Fibroblast of skin of left quadriceps (primary cell): Measurements from ENCODE around the gene ADAR.
"Not testable (repeated sequence)": the region's sequence is repeated elsewhere in the genome, so short reads cannot be mapped to it uniquely, and the experiment has no call there.

Experiments
- DNase-seq, 2 experiments: peaks; one replicate each; pipeline ENCODE4 v3.0.0-alpha.2; 2013; ENCODE audit warnings: low read depth in 2 of 2

The ADAR gene

GRCh38 chr1:154607609-154608396 is at the start of gene ADAR:
ADAR (minus strand) TSS chr1:154608186; CDS start chr1:154608006, 180 bp downstream.
- DNase-seq, result peak; percentile 96 to 97

DNA sequence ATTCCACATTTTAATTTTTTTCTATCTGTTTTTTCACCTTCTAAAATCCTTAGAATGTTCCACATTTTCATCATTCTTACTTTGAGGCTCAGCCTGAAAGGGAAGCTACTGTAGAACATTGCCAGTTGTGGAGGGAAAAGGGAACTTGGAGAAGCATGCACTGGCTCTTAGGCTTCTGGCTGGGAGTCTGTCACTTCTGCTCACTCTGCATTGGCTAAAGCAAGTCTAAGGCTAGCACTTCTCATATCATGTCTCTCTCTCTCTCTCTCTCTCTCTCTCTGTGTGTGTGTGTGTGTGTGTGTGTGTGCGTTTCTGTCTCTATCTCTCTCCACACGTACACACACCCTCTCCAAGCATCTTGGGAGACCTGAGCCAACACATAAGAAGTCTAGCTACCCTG is 49.6 kb upstream of the ADAR start:
- DNase-seq, result no peak

- no peak for DNase-seq
Observed at GRCh38 chr1:154652893-154653292, 44.9 kb upstream of the ADAR start.

GRCh38 chr1:154644724-154645123 is 36.7 kb upstream of the ADAR start:
- not testable (repeated sequence) for DNase-seq

DNA sequence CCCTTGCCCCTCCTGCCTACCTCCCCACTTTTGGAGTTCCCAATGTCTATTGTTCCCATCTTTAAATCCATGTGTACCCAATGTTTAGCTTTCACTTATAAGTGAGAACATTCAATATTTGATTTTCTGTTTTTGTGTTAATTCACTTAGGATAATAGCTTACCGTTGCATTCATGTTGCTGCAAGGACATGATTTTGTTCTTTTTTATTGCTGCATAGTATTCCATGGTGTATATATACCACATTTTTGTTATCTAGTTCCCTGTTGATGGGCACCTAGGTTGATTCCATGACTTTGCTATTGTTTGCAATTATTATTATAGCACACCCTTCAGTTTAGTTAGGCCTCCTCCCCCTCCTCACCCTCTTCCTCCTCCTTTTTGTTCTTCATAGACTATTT is 33.5 kb upstream of the ADAR start:
- no peak for DNase-seq

DNA sequence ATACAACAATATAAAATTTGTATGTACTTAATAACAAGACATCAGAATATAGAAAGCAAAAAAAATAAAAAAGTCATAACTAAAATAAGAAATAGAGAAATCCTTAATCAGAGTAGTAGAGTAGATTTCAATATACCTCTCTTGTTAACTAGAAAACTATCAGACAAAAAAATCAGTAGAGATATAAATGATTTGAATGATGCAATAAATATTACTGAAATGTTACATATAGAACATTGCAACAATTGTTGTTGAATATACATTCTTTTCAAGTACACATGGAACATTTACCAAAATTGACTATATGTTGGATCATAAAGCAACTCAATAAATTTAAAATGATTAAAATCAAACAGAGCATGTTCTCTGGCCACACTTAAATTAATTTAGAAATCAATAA is 31.9 kb upstream of the ADAR start:
- no peak for DNase-seq

DNA sequence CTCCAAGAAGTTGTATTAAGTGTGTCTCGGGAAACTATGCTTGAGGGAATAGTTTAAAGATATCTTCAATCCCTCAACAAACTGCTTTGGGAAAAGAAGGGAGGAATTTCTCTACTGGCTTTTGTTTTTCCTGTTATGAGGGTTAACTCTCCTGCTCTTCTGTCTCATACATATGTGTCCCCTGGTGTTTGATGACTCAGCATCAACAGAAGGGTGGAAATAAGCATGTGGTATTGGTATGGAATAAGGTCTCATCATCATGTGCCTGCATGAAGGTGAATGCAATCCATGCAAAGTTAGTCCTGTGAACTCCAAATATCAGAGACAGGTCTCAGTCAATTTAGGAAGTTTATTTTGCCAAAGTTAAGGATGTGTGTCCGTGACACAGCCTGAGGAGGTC is 27.2 kb upstream of the ADAR start:
- DNase-seq, result no peak

DNA sequence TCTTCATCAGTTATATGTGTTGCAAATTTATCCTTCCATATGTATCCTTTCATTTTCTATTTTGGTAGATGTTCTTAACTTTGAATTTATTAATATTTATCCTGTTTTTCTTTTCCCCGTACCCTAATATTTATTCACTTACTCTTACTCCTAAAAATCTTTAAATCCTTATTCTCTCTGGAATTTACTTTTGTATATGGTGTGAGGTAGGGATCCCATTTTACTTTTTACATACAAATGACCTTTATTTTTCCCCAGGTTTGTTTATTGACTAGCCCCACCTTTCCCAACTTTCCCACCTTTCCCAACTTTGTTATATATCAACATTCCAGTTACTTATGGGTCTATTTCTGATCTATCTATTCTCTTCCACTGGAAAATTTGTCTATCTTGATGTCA is 21.7 kb upstream of the ADAR start:
- no peak for DNase-seq

DNA sequence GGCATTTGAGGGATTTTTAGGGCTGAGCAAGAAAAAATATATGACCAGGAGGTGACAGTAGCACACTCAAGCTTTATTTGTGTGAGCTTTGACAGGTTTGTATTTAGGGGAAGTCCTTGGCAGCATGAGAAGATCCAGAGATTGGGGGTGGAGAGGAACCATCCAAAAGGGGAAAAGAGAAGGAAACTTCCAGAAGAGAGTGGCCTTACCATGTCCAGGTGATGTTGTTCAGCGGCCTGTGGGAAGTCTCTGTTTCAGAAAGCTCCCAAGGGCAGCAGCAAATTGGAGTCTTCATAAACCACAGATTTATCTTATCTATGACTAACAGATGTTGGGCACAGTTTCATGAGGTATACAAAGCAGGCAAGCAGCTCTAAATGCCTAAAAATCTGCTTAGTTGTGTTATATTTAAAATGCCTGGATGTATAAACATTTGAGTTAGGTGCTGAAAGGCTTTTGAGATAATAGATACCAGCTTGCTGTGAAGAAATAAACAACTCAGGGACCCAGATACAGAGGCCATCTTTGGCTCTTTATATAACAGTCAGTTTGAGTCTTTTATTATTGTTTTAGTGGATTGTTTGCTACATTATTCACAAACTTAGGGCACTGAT is 21.2 kb upstream of the ADAR start:
- DNase-seq, result no peak

GRCh38 chr1:154628121-154628405 is 20.1 kb upstream of the ADAR start:
- DNase-seq, result no peak

DNA sequence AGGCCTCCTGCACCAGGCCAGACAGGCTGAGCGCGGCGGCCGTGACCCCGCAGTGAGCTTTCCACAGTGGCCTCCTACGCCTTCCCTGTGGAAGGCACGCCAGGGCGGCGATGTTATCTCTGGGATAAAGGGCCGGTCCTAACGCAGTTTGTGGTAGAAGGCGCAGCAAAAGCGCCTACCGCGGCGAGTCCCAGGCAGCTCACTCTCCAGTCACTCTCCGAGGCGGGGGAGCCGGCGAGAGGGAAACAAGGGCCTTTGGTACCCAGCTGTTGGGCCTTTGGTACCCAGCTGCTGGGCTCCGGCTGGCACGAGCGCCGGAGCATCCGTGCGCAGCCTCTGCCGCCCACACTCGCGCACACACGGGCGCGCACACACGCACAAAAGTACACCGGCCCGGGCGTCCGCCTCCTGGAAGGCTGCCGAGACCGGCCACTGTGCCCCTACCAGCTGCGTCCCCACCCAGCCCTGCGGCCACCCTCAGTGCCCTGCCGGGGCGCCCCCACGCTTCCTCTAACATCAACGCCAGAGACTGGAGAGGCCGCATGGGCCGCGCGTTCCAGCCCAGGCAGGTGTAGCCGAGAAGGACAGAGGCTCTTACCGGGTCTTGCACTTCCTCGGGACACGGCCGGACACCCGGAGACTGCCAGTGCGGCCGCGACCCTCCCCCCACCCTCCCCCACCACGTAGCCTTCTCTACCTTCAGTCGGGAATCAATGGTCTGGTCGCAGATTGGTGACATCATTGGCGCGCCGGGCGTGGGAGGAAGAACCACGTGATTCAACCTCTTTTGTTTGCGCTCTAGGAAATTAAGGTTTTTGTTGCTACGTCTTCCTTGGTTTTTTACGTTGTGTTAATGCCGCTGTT is 19.5 kb upstream of the ADAR start:
- DNase-seq, result peak; percentile 83 to 85

GRCh38 chr1:154626456-154627256 is 18.7 kb upstream of the ADAR start:
- no peak for DNase-seq

- peak; percentile 51 to 56 for DNase-seq
Observed at GRCh38 chr1:154624746-154625643, 17.0 kb upstream of the ADAR start.

- DNase-seq, result no peak
Observed at GRCh38 chr1:154623358-154623757, 15.4 kb upstream of the ADAR start.

GRCh38 chr1:154622503-154623039 is 14.6 kb upstream of the ADAR start:
- DNase-seq, result no peak

DNA sequence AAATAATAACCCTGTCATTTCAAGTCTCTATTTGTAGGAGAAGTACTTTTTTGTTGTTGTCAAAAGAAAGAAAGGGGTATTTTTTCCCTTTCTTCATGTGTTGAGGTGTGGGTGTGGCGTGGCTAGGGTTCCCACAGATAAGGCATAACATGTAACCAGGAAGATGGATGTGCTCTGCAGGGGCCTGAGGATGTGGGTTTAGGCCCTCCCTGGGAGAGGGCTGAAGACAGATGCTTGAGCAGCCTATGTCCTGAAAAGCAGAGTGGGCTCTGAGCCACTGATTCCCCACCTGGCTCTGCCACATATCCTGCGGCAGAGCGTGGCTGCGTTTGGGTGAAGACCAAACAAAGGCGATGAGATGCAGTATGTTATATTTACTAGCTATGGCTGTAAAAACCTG is 13.9 kb upstream of the ADAR start:
- DNase-seq, result no peak

GRCh38 chr1:154620751-154621150 is 12.8 kb upstream of the ADAR start:
- DNase-seq, result no peak

GRCh38 chr1:154619181-154619948 is 11.4 kb upstream of the ADAR start:
- no peak for DNase-seq

GRCh38 chr1:154616659-154617345 is 8.8 kb upstream of the ADAR start:
- no peak for DNase-seq
